GM20000 (cell line): ENCODE measurements around the gene TMEM164.

Source experiments
- DNase-seq: peaks from one replicate; pipeline ENCODE4 v3.0.0; 2012; ENCODE audit warnings: low spot score
- CTCF ChIP-seq: IDR thresholded peaks from 2 replicates; pipeline ENCODE4 v1.5.1; 2012; ENCODE audit warnings: mild to moderate bottlenecking, control low read depth; ENCODE audit errors: extremely low read depth, missing control alignments

TMEM164 gene

GRCh38 chrX:110060317-110060716 is 57.4 kb downstream of the TMEM164 start:
- no peak for DNase-seq
- no peak for TF ChIP-seq CTCF

GRCh38 chrX:110060846-110061537 is 58.1 kb downstream of the TMEM164 start:
- no peak for DNase-seq
- no peak for TF ChIP-seq CTCF

DNA sequence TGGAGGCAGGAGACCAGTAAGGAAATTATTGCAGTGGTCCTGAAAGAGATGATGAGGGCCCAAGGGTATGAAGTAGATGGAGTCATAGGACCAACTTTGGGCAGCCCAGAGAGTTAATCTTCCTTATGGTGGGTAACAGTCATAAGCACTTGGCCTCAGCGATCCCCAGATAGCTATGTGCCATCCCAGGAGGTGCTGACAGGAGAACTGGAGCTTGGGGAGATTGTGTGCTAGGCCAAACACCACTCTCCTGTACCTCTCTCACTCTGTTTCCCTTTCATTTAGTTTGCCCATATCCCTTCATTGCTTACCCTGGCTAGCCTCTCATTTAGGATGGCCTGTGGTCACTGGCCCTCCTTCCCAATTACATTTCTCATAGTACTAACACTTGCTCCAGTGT is 60.0 kb downstream of the TMEM164 start:
- no peak for DNase-seq
- TF ChIP-seq CTCF = no peak

DNA sequence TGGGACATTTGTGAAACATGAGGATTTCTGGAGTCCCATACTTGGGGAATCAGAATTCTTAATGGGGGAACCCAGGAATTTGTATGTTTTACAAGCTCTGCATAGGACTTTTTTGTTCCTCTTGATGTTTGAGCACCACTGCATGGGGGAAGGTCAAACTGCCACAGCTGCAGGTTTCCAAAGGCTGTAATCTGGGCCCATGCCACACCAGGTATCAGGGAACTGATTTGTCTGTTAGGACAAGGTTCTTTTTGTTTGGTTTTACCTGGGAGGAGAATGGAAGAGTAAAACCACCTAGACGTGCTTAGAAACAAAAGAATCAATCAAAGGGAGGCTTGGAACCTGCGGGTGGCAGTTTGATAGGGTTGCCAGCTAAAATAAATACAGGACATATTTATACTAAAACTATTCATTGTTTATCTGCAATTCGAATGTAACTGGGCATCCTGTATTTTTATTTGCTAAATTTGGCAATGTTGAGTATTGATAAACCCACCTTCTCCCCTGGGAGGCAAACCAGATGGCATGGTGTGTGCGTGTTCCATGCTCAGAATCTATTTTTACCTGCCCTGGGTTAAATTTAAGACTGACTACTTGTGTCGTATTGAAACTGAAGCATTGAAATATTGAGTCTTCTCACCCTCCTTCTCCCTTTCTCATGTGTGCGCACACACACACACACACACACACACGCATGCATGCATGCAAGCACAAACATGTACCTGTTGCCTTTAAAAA is 63.7 kb downstream of the TMEM164 start:
- TF ChIP-seq CTCF = no peak
- DNase-seq = no peak

GRCh38 chrX:110070970-110071369 is 68.1 kb downstream of the TMEM164 start:
- no peak for TF ChIP-seq CTCF
- no peak for DNase-seq

- no peak for DNase-seq
- no peak for TF ChIP-seq CTCF
Observed at GRCh38 chrX:110081320-110081719, 78.4 kb downstream of the TMEM164 start.

GRCh38 chrX:110081740-110082139 is 78.8 kb downstream of the TMEM164 start:
- DNase-seq = no peak
- no peak for TF ChIP-seq CTCF
